ENCODE data around the gene HSPA9.

The HSPA9 gene

DNA sequence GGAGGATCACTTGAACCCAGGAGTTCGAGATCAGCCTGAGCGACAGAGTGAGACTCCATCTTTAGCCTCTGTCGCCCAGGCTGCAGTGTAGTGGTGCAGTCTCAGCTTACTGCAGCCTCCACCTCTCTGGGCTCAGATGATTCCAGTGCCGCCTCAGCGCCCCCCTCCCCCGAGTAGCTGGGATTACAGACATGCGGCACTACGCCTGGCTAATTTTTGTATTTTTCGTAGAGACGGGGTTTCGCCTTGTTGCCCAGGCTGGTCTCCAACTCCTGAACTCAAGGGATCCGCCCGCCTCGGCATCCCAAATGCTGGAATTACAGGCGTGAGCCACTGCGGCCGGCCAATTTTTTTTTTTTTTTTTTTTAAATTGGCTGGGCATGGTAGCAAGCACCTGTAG is 2.3 kb upstream of the HSPA9 start:
- H3K9me3 Mint-ChIP-seq, result no peaks in the 10 kb centered on the region
- H3K36me3 Mint-ChIP-seq, result peaks cover 20% of the 10 kb centered on the region
- H3K4me3 Mint-ChIP-seq, result no peak overlapping the region
- ATAC-seq, result no peak
- H3K4me1 Mint-ChIP-seq, result peaks cover 22% of the 10 kb centered on the region
- H3K27ac Mint-ChIP-seq, result no peak overlapping the region
- no peaks in the 10 kb centered on the region for H3K27me3 Mint-ChIP-seq

DNA sequence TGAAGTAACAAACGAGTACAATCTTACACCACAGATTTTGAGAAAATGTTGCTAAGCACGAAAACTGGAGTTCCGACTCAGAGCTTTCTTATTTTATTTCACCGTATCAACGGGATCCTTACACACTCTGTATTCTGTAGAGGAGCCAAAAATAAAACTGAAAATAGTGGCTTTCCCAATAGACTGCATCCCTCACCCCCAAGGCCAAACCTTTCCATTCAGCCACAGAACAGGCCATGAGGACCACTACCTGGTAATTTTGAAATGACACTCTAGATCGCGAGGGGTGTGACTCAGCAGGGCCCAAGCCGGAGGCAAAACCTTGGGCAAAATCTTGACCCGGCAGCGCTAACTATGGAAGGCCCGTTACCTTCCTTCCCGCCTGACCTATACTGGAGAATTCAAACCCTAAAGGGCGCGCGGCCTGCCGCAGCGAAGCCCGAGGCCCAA is 432 bp downstream of the HSPA9 start:
- ATAC-seq, result no peak
- Mint-ChIP-seq H3K36me3 (peaks cover 25% of the 10 kb centered on the region), H3K27me3 (no peaks in the 10 kb centered on the region), H3K9me3 (no peaks in the 10 kb centered on the region), H3K27ac (peak overlapping the region; percentile 100), H3K4me3 (peak overlapping the region; percentile 94), H3K4me1 (peaks cover 26% of the 10 kb centered on the region)

DNA sequence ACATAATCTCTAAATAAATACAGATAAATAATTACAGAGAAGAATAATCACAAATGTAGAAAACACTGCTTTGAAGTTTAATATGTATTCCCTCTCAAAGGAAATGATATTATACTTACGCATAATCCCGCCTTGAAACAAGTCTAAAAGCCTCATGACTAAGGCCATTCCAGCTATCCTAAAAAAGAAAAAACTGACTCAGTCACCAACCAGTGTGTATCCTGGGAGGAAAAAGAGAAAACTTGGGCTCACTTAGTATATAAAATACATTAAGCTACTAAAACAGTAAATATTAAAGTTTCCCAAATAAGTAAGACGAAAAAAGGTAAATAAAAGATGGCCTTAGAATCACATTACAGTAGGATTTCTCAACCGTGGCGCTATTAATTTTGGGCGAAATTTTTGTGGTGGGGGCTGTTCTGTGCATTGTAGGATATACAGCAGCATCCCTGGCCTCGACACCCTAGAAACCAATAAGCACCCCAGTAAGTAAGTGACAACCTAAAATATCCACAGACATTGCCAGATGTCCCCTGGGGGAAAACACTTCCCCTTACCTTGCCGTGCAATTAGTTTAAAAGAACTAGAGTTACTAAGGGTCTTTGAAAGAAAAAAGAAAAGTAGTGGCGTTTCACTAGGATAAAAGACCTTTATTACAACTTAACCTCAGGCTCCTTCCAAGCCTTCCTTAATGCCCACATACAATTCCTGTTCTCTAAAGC is 1.1 kb downstream of the HSPA9 start:
- H3K36me3 Mint-ChIP-seq, result peaks cover 27% of the 10 kb centered on the region
- H3K4me1 Mint-ChIP-seq, result peaks cover 26% of the 10 kb centered on the region
- no peak for ATAC-seq
- peak overlapping the region; percentile 94 for H3K4me3 Mint-ChIP-seq
- no peaks in the 10 kb centered on the region for H3K27me3 Mint-ChIP-seq
- peak overlapping the region; percentile 100 for H3K27ac Mint-ChIP-seq
- no peaks in the 10 kb centered on the region for H3K9me3 Mint-ChIP-seq

DNA sequence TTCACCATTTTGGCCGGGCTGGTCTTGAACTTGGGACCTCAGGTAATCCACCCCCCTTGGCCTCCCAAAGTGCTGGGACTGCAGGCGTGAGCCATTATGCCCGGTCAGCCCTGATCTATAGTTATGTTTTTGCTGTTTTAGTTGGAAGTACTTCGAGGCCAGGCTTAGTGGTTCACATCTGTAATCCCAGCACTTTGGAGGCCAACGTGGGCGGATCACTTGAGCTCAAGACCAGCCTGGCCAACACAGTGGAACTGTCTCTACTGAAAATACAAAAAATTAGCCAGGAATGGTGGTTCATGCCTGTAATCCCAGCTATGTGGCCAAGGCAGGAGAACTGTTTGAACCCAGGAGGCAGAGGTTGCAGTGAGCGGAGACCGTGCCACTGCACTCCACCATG is 2.0 kb downstream of the HSPA9 start:
- H3K4me1 Mint-ChIP-seq, result peaks cover 26% of the 10 kb centered on the region
- no peaks in the 10 kb centered on the region for H3K27me3 Mint-ChIP-seq
- no peaks in the 10 kb centered on the region for H3K9me3 Mint-ChIP-seq
- ATAC-seq, result no peak
- peaks cover 36% of the 10 kb centered on the region for H3K36me3 Mint-ChIP-seq
- no peak overlapping the region for H3K4me3 Mint-ChIP-seq
- H3K27ac Mint-ChIP-seq, result peak overlapping the region; percentile 100

DNA sequence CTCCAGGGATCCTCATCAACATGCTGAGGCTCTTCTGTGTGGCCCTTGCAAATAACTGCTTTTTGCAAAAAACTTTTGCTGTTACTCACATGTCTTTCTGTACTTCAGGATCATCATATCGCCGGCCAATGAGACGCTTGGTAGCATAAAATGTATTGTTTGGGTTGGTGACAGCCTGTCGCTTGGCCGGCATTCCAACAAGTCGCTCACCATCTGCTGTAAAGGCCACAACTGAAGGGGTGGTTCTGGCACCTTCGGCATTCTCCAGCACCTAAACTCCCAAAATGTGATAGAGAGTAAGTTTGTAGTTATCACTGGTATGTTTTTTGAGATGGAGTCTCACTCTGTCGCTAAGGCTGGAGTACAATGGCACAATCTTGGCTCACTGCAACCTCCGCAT is 4.3 kb downstream of the HSPA9 start:
- Mint-ChIP-seq H3K4me1 (peaks cover 23% of the 10 kb centered on the region), H3K4me3 (no peak overlapping the region), H3K9me3 (no peaks in the 10 kb centered on the region)

DNA sequence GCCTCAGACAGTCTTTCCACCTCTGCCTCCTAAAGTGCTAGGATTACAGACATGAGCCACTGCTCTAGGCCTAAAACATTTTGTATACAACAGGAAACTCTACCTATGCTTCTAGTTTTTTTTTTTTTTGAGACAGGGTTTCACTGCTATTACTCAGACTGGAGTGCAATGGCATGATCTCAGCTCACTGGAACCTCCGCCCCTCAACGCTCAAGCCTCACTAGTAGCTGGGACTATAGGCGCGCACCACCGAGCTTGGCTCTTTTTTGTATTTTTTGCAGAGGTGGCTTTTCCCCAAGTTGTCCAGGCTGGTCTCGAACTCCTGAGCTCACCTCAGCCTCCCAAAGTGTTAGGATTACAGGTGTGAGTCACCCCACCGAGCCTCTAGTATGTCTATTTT is 5.4 kb downstream of the HSPA9 start:
- no peak overlapping the region for H3K4me3 Mint-ChIP-seq
- no peak overlapping the region for H3K27ac Mint-ChIP-seq
- H3K4me1 Mint-ChIP-seq, result peaks cover 20% of the 10 kb centered on the region

More for the DNA sequence above, 4.3 kb downstream of the HSPA9 start:
- ATAC-seq, result no peak
- Mint-ChIP-seq H3K36me3 (peaks cover 56% of the 10 kb centered on the region), H3K27ac (no peak overlapping the region), H3K27me3 (no peaks in the 10 kb centered on the region)

DNA sequence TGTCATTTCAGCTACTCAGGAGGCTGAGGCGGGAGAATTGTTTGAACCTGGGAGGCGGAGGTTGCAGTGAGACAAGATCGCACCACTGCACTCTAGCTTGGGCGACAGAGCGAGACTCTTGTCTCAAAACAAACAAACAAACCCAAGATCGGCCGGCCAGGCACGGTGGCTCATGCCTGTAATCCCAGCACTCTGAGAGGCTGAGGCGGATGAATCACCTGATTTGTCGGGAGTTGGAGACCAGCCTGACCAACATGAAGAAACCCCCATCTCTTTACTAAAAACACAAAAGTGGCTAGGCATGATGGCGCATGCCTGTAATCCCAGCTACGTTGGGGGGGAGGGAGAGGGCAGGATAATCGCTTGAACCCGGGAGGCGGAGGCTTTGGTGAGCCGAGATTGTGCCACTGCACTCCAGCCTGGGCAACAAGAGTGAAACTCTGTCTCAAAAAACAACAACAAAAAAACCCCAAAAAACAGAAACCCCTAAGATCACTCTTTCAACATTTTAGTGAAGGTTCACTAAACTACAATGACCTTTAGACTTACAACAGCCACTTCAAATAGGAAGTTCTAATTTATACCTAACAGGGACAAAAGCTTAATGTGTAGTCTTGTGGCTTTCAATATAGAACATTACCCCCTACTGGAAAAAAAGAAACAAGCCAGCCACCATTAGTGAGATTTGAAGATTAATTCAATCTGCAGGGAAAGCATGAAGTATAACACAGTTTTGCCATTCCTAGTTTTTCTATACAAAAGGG is 7.0 kb downstream of the HSPA9 start:
- no peak for ATAC-seq
- no peak overlapping the region for H3K4me3 Mint-ChIP-seq
- H3K36me3 Mint-ChIP-seq, result peaks cover 65% of the 10 kb centered on the region
- H3K27me3 Mint-ChIP-seq, result no peaks in the 10 kb centered on the region
- H3K9me3 Mint-ChIP-seq, result no peaks in the 10 kb centered on the region
- H3K4me1 Mint-ChIP-seq, result peaks cover 21% of the 10 kb centered on the region
- peak overlapping the region; percentile 16 for H3K27ac Mint-ChIP-seq

More for the DNA sequence above, 5.4 kb downstream of the HSPA9 start:
- H3K36me3 Mint-ChIP-seq, result peaks cover 61% of the 10 kb centered on the region
- H3K27me3 Mint-ChIP-seq, result no peaks in the 10 kb centered on the region
- no peak for ATAC-seq
- no peaks in the 10 kb centered on the region for H3K9me3 Mint-ChIP-seq

DNA sequence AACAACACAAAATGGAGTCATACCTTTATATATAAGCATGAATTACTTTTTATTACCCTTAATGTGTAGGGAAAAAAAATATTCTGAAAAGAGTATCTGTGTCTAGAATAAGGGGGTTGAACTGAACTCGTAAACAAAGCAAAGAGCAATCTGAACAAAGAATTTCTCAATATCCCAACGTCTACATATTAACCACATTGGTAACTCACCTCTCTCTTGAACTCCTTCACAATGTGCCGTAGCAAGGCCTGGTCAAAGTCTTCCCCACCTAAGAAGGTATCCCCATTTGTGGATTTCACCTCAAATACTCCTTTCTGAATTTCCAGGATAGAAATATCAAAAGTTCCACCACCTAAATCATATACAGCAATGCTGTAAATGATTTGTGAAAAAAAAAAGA is 8.4 kb downstream of the HSPA9 start:
- no peak for ATAC-seq
- H3K36me3 Mint-ChIP-seq, result peaks cover 54% of the 10 kb centered on the region
- H3K4me1 Mint-ChIP-seq, result peaks cover 15% of the 10 kb centered on the region
- no peaks in the 10 kb centered on the region for H3K9me3 Mint-ChIP-seq
- H3K4me3 Mint-ChIP-seq, result no peak overlapping the region
- H3K27ac Mint-ChIP-seq, result no peak overlapping the region
- H3K27me3 Mint-ChIP-seq, result no peaks in the 10 kb centered on the region

DNA sequence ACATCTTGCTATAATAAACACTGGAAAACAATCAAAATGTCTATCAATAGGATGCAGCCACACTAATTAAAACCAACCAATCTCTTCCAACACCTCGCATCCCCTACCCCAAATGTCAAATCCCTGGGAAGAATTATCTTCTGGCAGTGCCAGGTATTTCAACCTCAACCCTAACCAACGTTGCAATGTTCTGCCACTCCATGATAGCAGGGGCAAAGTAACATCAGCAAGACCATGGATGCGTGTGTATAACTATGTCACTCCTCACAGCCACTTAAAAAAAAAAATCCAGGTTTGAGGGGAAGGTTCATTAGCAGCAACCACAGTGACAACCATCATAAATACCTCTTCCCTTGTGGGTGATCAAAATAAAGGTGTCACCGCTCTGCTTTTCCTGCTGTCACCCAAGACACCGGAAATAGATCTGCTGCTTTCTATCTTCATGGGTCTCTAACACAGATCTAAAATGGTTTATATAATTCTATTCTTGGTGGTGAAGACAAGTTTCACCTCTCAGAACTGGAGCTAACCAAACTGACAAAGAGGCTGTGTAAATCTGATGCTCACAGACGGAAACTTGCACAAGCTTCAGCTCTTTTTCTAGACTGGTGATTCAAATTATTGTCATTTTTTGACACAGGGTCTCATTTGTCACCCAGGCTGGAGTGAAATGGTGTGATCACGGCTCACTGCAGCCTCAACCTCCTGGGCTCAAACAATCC is 9.9 kb downstream of the HSPA9 start:
- Mint-ChIP-seq H3K4me3 (no peak overlapping the region), H3K36me3 (peaks cover 61% of the 10 kb centered on the region), H3K4me1 (peaks cover 15% of the 10 kb centered on the region), H3K27ac (no peak overlapping the region), H3K9me3 (no peaks in the 10 kb centered on the region), H3K27me3 (no peaks in the 10 kb centered on the region)
- ATAC-seq, result no peak

DNA sequence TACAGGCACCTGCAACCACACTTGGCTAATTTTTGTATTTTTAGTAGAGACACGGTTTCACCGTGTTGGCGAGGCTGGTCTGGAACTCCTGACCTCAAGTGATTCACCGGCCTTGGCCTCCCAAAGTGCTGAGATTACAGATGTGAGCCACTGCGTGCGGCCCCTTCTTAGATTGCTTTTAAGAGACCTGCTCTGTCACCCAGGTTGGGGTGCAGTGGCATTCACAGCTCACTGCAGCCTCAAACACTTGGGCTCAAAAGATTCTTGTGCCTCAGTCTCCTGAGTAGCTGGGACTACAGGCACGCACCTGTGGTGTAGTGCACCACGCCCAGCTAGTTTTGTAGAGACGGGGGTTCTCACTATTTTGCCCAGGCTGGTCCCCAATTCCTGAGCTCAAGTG is 11.0 kb downstream of the HSPA9 start:
- ATAC-seq, result no peak
- Mint-ChIP-seq H3K4me3 (no peak overlapping the region), H3K27me3 (no peaks in the 10 kb centered on the region), H3K4me1 (peaks cover 15% of the 10 kb centered on the region), H3K9me3 (no peaks in the 10 kb centered on the region), H3K27ac (no peak overlapping the region), H3K36me3 (peaks cover 70% of the 10 kb centered on the region)

DNA sequence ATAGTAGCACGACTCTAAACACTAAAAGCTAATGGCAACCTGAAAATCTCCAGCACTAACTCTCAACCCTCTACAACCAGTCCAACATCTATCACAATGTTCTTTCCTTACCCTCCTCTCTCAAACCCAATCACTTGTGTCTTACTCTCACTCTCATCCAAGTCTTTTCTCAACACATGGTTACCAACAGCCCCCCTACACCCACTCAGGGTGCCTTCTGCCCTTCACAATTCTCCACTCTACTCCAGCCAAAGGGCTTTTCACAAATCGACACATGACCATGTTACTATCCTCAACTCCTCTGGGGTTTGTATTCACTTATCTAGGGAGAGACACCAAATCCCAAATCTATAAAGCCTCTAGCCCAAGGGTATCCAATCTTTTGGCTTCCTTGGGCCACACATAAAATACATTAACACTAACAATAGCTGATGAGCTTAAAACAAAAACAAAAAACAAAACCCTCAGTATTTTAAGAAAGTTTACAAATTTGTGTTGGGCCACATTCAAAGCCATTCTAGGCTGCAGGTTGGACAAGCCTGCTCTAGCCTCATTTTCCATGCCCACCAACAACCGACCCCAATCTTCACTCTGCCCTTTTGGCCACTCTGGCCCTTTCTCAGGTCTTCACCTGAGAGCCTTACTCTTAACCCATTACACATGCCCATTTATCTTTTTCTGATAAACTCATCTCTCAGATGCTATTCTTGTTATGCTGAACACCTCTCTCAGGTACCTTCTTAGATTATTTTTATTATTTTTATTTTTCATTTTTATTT is 11.7 kb downstream of the HSPA9 start:
- Mint-ChIP-seq H3K4me3 (no peak overlapping the region), H3K27me3 (no peaks in the 10 kb centered on the region), H3K4me1 (peaks cover 15% of the 10 kb centered on the region), H3K9me3 (no peaks in the 10 kb centered on the region), H3K27ac (no peak overlapping the region), H3K36me3 (peaks cover 70% of the 10 kb centered on the region)
- no peak for ATAC-seq

DNA sequence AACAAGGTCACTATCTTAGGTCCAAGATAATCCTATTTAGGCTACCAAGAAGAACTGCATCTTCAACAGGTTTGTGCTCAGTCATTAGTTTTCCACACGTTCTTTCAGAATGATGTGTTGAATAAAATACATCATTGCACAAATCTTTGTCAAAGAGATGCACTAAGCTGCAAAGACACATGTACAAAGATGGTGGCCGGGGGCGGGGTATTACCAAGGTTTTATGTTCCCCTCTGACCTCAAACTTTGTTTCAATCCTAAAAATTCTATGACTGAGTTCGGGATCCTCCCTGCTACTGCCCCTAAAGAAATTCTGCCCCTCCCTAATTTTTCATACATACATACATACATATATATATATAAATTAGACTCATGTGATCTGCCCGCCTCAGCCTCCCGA is 14.2 kb downstream of the HSPA9 start:
- ATAC-seq, result no peak
- Mint-ChIP-seq H3K4me3 (no peak overlapping the region), H3K27me3 (no peaks in the 10 kb centered on the region), H3K36me3 (peaks cover 72% of the 10 kb centered on the region), H3K4me1 (peaks cover 15% of the 10 kb centered on the region), H3K27ac (no peak overlapping the region), H3K9me3 (no peaks in the 10 kb centered on the region)

DNA sequence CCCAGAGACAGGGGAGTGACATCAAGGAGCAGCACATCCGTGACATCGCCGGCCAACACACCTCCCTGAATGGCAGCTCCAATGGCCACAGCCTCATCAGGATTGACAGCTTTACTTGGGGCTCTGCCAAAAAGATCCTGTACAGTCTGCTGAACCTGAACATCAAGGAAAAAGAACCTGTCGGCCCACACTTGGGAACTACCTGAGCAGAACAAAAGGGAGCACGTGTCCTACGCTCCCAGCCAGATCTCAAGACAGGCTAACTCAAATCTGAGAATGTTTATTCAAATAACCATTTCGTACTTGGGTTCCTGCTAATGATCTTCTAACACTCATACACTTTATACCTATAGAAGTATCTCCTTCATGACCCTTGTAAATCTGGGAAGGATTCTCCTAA is 15.3 kb downstream of the HSPA9 start:
- H3K4me3 Mint-ChIP-seq, result no peak overlapping the region
- H3K9me3 Mint-ChIP-seq, result no peaks in the 10 kb centered on the region
- no peaks in the 10 kb centered on the region for H3K27me3 Mint-ChIP-seq
- peak overlapping the region; percentile 24 for H3K27ac Mint-ChIP-seq
- ATAC-seq, result no peak
- H3K4me1 Mint-ChIP-seq, result peaks cover 11% of the 10 kb centered on the region
- peaks cover 68% of the 10 kb centered on the region for H3K36me3 Mint-ChIP-seq

DNA sequence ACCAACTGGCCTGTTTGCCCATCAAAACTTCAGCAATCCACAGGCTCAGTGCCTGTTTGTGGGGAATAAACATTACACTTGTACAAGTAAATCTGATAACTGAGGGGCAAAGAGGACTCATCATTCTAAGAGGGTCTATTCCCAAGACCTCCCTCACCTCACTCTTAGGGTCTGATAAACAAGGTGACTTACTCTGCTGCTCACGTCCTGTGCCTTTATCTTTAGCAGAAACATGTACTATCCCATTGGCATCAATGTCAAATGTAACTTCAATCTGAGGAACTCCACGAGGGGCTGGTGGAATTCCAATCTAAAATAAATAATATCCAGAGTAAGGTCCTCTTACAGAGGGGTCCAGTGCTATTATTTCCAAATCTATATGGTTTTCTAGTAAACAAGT is 17.5 kb downstream of the HSPA9 start:
- Mint-ChIP-seq H3K4me3 (no peak overlapping the region), H3K36me3 (peaks cover 71% of the 10 kb centered on the region), H3K4me1 (no peaks in the 10 kb centered on the region), H3K27ac (no peak overlapping the region), H3K9me3 (no peaks in the 10 kb centered on the region), H3K27me3 (no peaks in the 10 kb centered on the region)
- ATAC-seq, result no peak

DNA sequence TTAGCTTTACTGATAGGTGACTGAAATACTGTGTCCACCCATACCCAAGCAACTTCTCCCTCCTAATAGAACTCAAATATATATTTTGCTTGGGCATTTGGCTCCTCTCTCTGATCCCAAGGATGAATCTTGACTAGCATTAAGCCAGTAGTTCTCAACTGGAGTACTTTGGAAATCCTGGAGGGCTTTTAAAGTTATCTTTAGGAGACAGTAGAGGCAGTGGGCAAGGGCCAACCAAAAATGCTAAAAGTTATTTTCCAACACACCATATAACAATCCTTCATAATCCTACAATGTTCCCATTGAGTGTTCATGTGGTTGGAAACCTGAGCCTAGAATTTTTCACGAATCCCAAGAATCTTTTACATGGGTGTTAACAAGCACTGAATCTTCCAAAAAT is 21.1 kb downstream of the HSPA9 start:
- no peak overlapping the region for H3K27ac Mint-ChIP-seq
- no peaks in the 10 kb centered on the region for H3K27me3 Mint-ChIP-seq
- no peak overlapping the region for H3K4me3 Mint-ChIP-seq
- H3K9me3 Mint-ChIP-seq, result no peaks in the 10 kb centered on the region
- no peak for ATAC-seq
- H3K36me3 Mint-ChIP-seq, result peaks cover 60% of the 10 kb centered on the region
- no peaks in the 10 kb centered on the region for H3K4me1 Mint-ChIP-seq
